Measurements from ENCODE around the gene RPS6KA1.
"Not testable (repeated sequence)": the region's sequence is repeated elsewhere in the genome, so short reads cannot be mapped to it uniquely, and the experiment has no call there.

The RPS6KA1 gene

DNA sequence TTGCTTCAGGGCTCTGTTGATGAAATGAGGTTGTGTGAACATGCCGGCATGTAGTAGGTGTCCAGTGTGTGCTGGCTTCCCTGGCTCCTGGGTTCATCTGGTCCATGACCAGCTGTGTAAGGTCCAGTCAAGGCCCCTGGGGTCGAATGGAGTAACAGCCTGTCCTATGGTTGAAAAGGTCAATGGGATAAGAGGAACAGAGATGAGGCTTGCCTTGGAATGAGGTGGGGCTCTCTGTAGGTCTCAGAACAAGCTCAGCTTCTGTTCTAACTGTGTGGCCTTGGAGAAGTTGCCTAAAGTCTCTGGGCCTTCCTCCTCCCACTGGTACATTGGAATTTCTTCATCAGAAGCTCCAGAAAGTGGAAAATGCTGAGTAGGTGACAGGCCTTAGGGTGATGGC, 26.6 kb downstream of the RPS6KA1 start:
- DNase-seq = no peak

- DNase-seq = no peak
These were observed 27.4 kb downstream of the RPS6KA1 start for GRCh38 chr1:26557008-26557407.

- no peak for DNase-seq
These were observed 29.1 kb downstream of the RPS6KA1 start for GRCh38 chr1:26558685-26559048.

DNA sequence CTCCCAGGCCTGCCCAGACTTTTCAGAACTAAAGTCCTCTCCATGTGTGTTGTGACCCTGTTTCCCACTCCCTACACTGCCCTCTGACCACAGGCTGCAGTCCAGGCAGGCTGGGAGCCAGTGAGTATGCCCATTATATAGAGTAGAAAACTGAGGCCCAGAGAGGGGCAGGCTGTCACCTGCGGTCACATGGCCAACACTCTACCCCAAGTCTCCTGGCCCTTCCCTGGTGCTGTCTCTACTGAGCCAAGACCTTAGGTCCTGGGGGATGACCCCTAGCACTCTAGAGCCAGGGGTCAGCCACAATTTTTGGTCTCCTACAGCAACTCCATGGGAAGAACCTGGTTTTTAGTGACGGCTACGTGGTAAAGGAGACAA, 30.8 kb downstream of the RPS6KA1 start:
- DNase-seq = no peak

DNA sequence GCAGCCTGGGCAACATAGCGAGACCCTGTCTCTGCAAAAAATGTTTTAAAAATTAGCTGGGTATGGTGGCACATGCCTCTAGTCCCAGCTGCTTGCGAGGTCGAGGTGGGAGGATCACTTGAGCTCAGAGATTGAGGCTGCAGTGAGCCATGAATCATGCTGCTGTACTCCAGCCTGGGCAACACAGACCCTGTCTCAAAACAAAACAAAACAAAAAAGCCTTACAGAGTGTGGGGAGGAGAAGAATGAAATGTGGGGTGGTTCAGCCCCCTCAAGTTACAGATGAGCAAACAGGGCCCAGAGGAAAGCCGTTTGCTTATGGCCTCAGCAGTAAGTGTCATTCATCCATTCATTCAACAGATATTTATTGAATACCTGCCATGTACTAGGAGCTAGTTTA, 40.7 kb downstream of the RPS6KA1 start:
- DNase-seq = no peak

DNA sequence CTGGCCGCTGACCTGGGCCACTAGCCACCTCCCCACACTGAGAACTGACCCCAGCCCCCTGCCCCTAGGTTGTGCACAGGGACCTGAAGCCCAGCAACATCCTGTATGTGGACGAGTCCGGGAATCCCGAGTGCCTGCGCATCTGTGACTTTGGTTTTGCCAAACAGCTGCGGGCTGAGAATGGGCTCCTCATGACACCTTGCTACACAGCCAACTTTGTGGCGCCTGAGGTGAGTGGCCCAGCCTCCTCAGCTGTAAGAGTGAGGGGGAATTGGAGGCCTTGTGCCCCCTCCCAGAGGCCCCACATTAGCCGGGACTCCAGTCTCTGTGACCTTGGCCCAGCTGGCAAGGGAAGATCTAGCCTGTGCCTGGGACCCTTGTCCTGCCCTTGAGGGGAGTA, 41.8 kb downstream of the RPS6KA1 start:
- DNase-seq = no peak

- DNase-seq = no peak
These were observed 44.5 kb downstream of the RPS6KA1 start for GRCh38 chr1:26574018-26574417.

DNA sequence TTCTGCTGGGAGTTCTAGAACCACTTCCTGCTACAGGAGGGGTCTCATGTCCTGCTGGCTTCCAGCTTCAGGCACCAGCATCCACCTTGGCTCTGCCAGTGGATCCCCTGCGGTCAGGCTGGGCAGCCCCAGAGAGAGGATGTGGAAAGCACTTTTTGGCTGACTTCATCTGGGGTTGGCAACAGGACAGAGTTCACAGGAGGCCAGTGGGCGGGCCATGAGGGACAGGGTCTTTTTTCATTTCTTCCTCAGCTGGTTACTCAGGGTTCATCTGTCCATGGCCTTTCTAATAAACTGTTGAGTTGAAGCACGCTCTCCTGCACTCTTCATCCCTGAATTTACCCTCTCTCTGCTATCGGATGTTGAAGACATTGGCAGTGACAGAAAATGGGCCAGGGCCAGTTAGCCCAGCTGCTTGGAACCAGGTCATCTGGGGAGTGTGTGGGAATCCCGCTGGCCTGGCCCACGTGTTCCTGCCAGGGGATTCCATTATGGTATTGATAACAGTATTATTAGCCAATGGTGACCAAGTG, 45.2 kb downstream of the RPS6KA1 start:
- no peak for DNase-seq

- DNase-seq = no peak
These were observed 45.8 kb downstream of the RPS6KA1 start for GRCh38 chr1:26575348-26575747.

- DNase-seq = no peak
These were observed 48.6 kb downstream of the RPS6KA1 start for GRCh38 chr1:26578167-26578566.

- DNase-seq = no peak
These were observed 50.1 kb downstream of the RPS6KA1 start for GRCh38 chr1:26579681-26580111.

GRCh38 chr1:26580116-26580515, 50.6 kb downstream of the RPS6KA1 start:
- no peak for DNase-seq

DNA sequence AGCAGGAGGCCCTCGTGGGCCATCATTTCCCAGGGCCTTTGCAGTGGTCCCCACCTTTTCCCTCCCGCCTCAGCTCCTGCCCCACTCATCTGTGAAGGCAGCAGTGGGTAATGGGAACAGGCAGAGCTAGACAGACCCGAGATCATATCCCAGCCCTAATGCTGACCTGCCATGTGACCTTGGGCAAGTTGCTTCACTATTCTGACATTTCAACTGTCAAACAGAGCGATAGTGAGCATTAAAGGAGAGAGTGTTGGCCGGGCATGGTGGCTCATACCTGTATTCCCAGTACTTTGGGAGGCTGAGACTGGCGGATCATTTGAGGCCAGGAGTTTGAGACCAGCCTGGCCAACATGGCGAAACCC, 51.7 kb downstream of the RPS6KA1 start:
- DNase-seq = no peak

- DNase-seq = no peak
These were observed 52.7 kb downstream of the RPS6KA1 start for GRCh38 chr1:26582053-26582835.

- no peak for DNase-seq
These were observed 53.4 kb downstream of the RPS6KA1 start for GRCh38 chr1:26582836-26583460.

DNA sequence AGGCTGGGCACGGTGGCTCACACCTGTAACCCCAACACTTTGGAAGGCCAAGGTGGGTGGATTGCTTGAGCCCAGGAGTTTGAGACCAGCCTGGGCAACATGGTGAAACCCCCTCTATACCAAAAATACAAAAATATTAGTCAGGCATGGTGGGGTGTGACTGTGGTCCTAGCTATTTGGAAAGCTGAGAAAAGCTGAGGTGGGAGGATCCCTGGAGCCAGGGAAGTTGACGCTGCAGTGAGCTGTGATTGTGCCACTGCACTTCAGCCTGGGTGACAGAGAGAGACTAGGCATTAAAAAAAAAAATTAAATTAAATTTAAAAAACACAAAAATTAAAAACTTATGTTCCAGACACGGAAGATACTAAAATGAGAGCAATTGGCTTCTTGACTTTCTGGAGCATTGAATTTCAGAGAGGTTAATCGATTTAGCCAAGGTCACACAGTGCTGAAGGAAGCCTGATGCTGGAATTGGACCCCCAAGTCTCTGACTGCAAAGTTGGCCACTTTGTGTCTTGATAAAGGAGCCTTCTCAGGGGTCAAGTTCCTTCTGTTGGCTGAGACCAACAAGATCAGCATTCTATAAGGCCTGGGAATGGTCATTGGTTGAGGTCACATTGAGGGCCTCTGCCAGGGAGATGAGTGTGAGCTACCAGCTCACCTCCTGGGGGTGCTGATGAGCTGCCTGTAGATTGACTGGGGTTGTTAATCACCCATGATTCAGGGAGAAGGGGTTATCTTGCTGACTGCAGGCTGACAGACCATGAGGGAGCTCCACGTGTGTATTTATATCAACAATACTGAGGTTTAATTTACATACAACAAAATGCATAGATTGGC, 54.3 kb downstream of the RPS6KA1 start:
- no peak for DNase-seq

GRCh38 chr1:26584588-26584987, 55.0 kb downstream of the RPS6KA1 start:
- not testable (repeated sequence) for DNase-seq

DNA sequence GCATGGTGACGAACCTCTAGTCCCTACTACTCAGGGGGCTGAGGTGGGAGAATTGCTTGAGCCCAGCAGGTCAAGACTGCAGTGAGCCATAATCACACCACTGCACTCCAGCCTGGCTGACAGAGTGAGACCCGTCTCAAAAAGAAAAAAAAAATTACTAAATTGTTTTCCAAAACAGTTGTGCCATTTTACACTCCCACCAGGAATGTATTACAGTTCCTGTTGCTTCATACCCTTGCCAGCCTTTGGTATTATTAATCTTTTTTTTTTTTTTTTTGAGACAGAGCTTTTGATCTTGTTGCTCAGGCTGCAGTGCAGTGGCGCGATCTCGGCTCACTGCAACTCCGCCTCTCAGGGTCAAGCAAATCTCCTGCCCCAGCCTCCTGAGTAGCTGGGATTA, 55.9 kb downstream of the RPS6KA1 start:
- DNase-seq = no peak

DNA sequence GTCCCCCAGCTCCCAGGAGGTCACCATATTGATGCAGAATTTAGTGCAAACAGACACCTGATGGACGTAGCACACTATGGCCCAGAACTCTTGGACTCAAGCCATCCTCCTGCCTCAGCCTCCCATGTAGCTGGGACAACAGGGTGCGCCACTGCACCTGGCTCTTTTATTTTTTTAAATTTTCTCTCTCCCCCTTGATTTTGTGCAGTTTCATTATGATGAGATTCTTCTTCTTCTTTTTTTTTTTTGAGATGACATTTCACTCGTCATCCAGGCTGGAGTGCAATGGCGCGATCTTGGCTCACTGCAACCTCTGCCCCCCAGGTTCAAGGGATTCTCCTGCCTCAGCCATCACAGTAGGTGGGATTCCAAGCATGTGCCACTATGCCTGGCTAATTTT, 63.8 kb downstream of the RPS6KA1 start:
- DNase-seq = no peak

DNA sequence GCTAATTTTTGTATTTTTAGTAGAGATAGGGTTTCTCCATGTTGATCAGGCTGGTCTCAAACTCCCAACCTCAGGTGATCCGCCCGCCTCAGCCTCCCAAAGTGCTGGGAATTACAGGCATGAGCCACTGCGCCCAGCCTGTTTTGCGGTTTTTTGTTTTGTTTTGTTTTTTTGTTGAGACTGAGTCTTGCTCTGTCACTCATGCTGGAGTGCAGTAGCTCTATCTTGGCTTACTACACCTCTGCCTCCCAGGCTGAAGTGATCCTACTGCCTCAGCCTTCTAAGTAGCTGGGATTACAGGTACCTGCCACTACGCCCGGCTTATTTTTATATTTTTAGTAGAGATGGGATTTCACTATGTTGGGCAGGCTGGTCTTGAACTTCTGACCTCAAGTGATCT, 65.0 kb downstream of the RPS6KA1 start:
- not testable (repeated sequence) for DNase-seq

GRCh38 chr1:26597629-26598039, 68.1 kb downstream of the RPS6KA1 start:
- DNase-seq = peak; percentile 77

GRCh38 chr1:26598890-26599289, 69.3 kb downstream of the RPS6KA1 start:
- DNase-seq = no peak

GRCh38 chr1:26602378-26602959, 72.9 kb downstream of the RPS6KA1 start:
- peak; percentile 81 for DNase-seq
